H9 (cell line): ENCODE data around the gene DCDC2C. TPM values are rescaled to one million over a fixed set of nuclear protein-coding genes. Genes with fewer than 3 reads are reported as not detected.

Source experiments
- DNase-seq: peaks from one replicate; pipeline ENCODE4 v3.0.0-alpha.2; 2017
- H2AFZ ChIP-seq: one replicate; pipeline ENCODE4 v1.6.1; 2013; ENCODE audit warnings: mild to moderate bottlenecking, low read length, control low read depth, moderate library complexity
- H2AK5ac ChIP-seq: 2 replicates; pipeline ENCODE4 v1.6.1; 2013; ENCODE audit warnings: low read length, control low read depth, mixed read lengths; ENCODE audit not compliant: insufficient read length
- H2BK120ac ChIP-seq: one replicate; pipeline ENCODE4 v1.6.1; 2013; ENCODE audit warnings: low read depth, mild to moderate bottlenecking, low read length, control low read depth, inconsistent platforms; ENCODE audit not compliant: poor library complexity, severe bottlenecking
- H2BK12ac ChIP-seq: 2 replicates; pipeline ENCODE4 v1.6.1; 2013; ENCODE audit warnings: low read length, control low read depth, mixed read lengths, low read depth; ENCODE audit not compliant: insufficient read length
- H2BK15ac ChIP-seq: 2 replicates; pipeline ENCODE4 v1.6.1; 2013; ENCODE audit warnings: low read depth, low read length, control low read depth
- H2BK20ac ChIP-seq: one replicate; pipeline ENCODE4 v1.6.1; 2013; ENCODE audit warnings: low read depth, mild to moderate bottlenecking, low read length, control low read depth, inconsistent platforms; ENCODE audit not compliant: poor library complexity, severe bottlenecking
- H2BK5ac ChIP-seq: 2 replicates; pipeline ENCODE4 v1.6.1; 2013; ENCODE audit warnings: low read length, control low read depth, mixed read lengths; ENCODE audit not compliant: insufficient read length
- H3K14ac ChIP-seq: 2 replicates; pipeline ENCODE4 v1.6.1; 2013; ENCODE audit warnings: low read length, control low read depth; ENCODE audit not compliant: insufficient read depth
- H3K18ac ChIP-seq: 2 replicates; pipeline ENCODE4 v1.6.1; 2013; ENCODE audit warnings: low read depth, mild to moderate bottlenecking, mixed read lengths, low read length, control low read depth; ENCODE audit not compliant: insufficient read length
- H3K23ac ChIP-seq: 2 replicates; pipeline ENCODE4 v1.6.1; 2013; ENCODE audit warnings: low read length, control low read depth, mixed read lengths, low read depth; ENCODE audit not compliant: insufficient read length
- H3K23me2 ChIP-seq: 2 replicates; pipeline ENCODE4 v1.6.1; 2013; ENCODE audit warnings: low read depth, mild to moderate bottlenecking, mixed read lengths, low read length, control low read depth; ENCODE audit not compliant: insufficient read length, poor library complexity, severe bottlenecking
- H3K27ac ChIP-seq: 2 replicates; pipeline ENCODE4 v1.5.1; 2013; ENCODE audit warnings: low read length, control low read depth, mixed read lengths, low read depth; ENCODE audit not compliant: insufficient read length
- H3K27me3 ChIP-seq: 2 replicates; pipeline ENCODE4 v1.6.1; 2013; ENCODE audit warnings: low read length, control low read depth, inconsistent platforms; ENCODE audit not compliant: insufficient read depth
- H3K4ac ChIP-seq: 2 replicates; pipeline ENCODE4 v1.6.1; 2013; ENCODE audit warnings: low read depth, mild to moderate bottlenecking, control low read depth, inconsistent platforms, low read length, moderate library complexity
- H3K4me1 ChIP-seq: 2 replicates; pipeline ENCODE4 v1.6.1; 2013; ENCODE audit warnings: low read length, control low read depth, inconsistent platforms; ENCODE audit not compliant: insufficient read depth
- H3K4me2 ChIP-seq: 2 replicates; pipeline ENCODE4 v1.6.1; 2013; ENCODE audit warnings: low read length, control low read depth, mixed read lengths; ENCODE audit not compliant: insufficient read length, insufficient read depth
- H3K56ac ChIP-seq: 2 replicates; pipeline ENCODE4 v1.6.1; 2013; ENCODE audit warnings: low read depth, mild to moderate bottlenecking, mixed read lengths, low read length, control low read depth; ENCODE audit not compliant: insufficient read length
- H3K79me1 ChIP-seq: 2 replicates; pipeline ENCODE4 v1.6.1; 2013; ENCODE audit warnings: low read depth, mild to moderate bottlenecking, moderate library complexity, low read length, control low read depth, inconsistent platforms; ENCODE audit not compliant: insufficient read depth, poor library complexity, severe bottlenecking
- H3K79me2 ChIP-seq: 2 replicates; pipeline ENCODE4 v1.6.1; 2013; ENCODE audit warnings: low read length, control low read depth, inconsistent platforms; ENCODE audit not compliant: insufficient read depth
- H3K9ac ChIP-seq: 2 replicates; pipeline ENCODE4 v1.6.1; 2013; ENCODE audit warnings: low read length, control low read depth, mixed read lengths; ENCODE audit not compliant: insufficient read length; ENCODE audit errors: extremely low read depth
- H3K9me3 ChIP-seq: one replicate; pipeline ENCODE4 v1.6.1; 2013; ENCODE audit warnings: low read depth, low read length, inconsistent platforms; ENCODE audit not compliant: control insufficient read depth
- H3T11ph ChIP-seq: one replicate; pipeline ENCODE4 v1.6.1; 2013; ENCODE audit warnings: mild to moderate bottlenecking, low read length, control low read depth, inconsistent platforms
- H4K20me1 ChIP-seq: one replicate; pipeline ENCODE4 v1.6.1; 2013; ENCODE audit not compliant: control insufficient read depth, insufficient read length, insufficient read depth
- H4K5ac ChIP-seq: 2 replicates; pipeline ENCODE4 v1.6.1; 2013; ENCODE audit warnings: low read depth, mild to moderate bottlenecking, mixed read lengths, low read length, control low read depth; ENCODE audit not compliant: insufficient read length
- H4K8ac ChIP-seq: replicated peaks from 2 replicates; pipeline ENCODE4 v1.6.1; 2013; ENCODE audit warnings: low read length, control low read depth, mixed read lengths, low read depth; ENCODE audit not compliant: insufficient read length
- H4K91ac ChIP-seq: 2 replicates; pipeline ENCODE4 v1.6.1; 2013; ENCODE audit warnings: low read depth, mild to moderate bottlenecking, moderate library complexity, mixed read lengths, low read length, control low read depth; ENCODE audit not compliant: insufficient read length
- H3K27ac Mint-ChIP-seq, 3 experiments: 2 replicates in 2 of 3; 3 replicates in 1 of 3; pipeline ENCODE4 v1.8.0; 2020 to 2021; ENCODE audit warnings: mixed read lengths in 3 of 3, mild to moderate bottlenecking in 1 of 3, moderate library complexity in 1 of 3
- H3K27me3 Mint-ChIP-seq: 2 replicates; pipeline ENCODE4 v1.8.0; 2021; ENCODE audit warnings: low read depth, mild to moderate bottlenecking, moderate library complexity, mixed read lengths
- H3K36me3 Mint-ChIP-seq, 3 experiments: 2 replicates in 2 of 3; 3 replicates in 1 of 3; pipeline ENCODE4 v1.8.0; 2020 to 2021; ENCODE audit warnings: low read depth in 3 of 3, mixed read lengths in 3 of 3; ENCODE audit not compliant: insufficient read depth in 1 of 3
- H3K4me1 Mint-ChIP-seq, 2 experiments: 2 replicates each; pipeline ENCODE4 v1.8.0; 2020; ENCODE audit warnings: mixed read lengths in 2 of 2
- H3K4me3 Mint-ChIP-seq, 2 experiments: 2 replicates in 1 of 2; 3 replicates in 1 of 2; pipeline ENCODE4 v1.8.0; 2020 to 2021; ENCODE audit warnings: mild to moderate bottlenecking in 2 of 2, mixed read lengths in 2 of 2, moderate library complexity in 1 of 2
- H3K9me3 Mint-ChIP-seq, 2 experiments: 2 replicates in 1 of 2; 3 replicates in 1 of 2; pipeline ENCODE4 v1.8.0; 2020; ENCODE audit warnings: mild to moderate bottlenecking in 2 of 2, mixed read lengths in 2 of 2, moderate library complexity in 1 of 2
- CTCF ChIP-seq: fragments of 200-600 bp; sonication (generic); conservative IDR thresholded peaks from 3 replicates; pipeline ENCODE4 v1.8.0; 2021; ENCODE audit warnings: antibody characterized with exemption, mild to moderate bottlenecking
- WGBS: extraction: QIAGEN DNeasy Blood & Tissue Kit; methylation state at CpG from one replicate; pipeline ENCODE4 v1.1.7; 2013; ENCODE audit warnings: missing lambda C conversion rate, low lambda C conversion rate, mixed read lengths; ENCODE audit not compliant: insufficient read length; ENCODE audit errors: extremely low coverage; 5-methylcytosine and 5-hydroxymethylcytosine counted together
- total RNA-seq: library from RNA; stranded (reverse); gene quantifications from 2 replicates; pipeline ENCODE4 v1.2.1, GENCODE V29; 2021

The DCDC2C gene
- total RNA-seq, 1 experiment from 2014 or later: not detected

GRCh38 chr2:3759761-3760160, 56.4 kb downstream of the DCDC2C start:
- no peak overlapping the region for H4K91ac ChIP-seq
- no peak overlapping the region for H2BK20ac ChIP-seq
- no peaks in the 10 kb centered on the region for H3K27me3 ChIP-seq
- Mint-ChIP-seq H3K4me1 (peaks cover 2 to 6% of the 10 kb centered on the region in 2 experiments; a peak in 3 of 4 replicates), H3K4me3 (no peak overlapping the region), H3K27ac (no peak overlapping the region), H3K36me3 (no peaks in the 10 kb centered on the region; a peak in 1 of 7 replicates), H3K27me3 (peaks cover 8% of the 10 kb centered on the region), H3K9me3 (peaks cover 2 to 3% of the 10 kb centered on the region in 2 experiments; a peak in 3 of 5 replicates)
- H2BK12ac ChIP-seq: no peak overlapping the region
- no peak overlapping the region for H2BK5ac ChIP-seq
- no peak overlapping the region for H3K27ac ChIP-seq
- DNase-seq: no peak
- no peak overlapping the region for H3T11ph ChIP-seq
- no peaks in the 10 kb centered on the region for H3K9me3 ChIP-seq
- H4K20me1 ChIP-seq: no peaks in the 10 kb centered on the region
- H3K9ac ChIP-seq: no peak overlapping the region
- no peak overlapping the region for H2BK15ac ChIP-seq
- no peaks in the 10 kb centered on the region for H3K79me1 ChIP-seq
- H3K56ac ChIP-seq: no peak overlapping the region
- H3K4me2 ChIP-seq: no peak overlapping the region
- H3K14ac ChIP-seq: no peak overlapping the region
- no peaks in the 10 kb centered on the region for H3K23me2 ChIP-seq
- no peak overlapping the region for H3K23ac ChIP-seq
- TF ChIP-seq CTCF: no peak
- H4K8ac ChIP-seq: no peak overlapping the region
- H2AFZ ChIP-seq: no peak overlapping the region
- no peak overlapping the region for H2BK120ac ChIP-seq
- WGBS: no CpG with 5 or more reads among the region's 4 CpGs
- H2AK5ac ChIP-seq: no peak overlapping the region
- H3K79me2 ChIP-seq: no peaks in the 10 kb centered on the region
- no peak overlapping the region for H3K4ac ChIP-seq
- no peak overlapping the region for H3K18ac ChIP-seq
- no peak overlapping the region for H4K5ac ChIP-seq
- no peaks in the 10 kb centered on the region for H3K4me1 ChIP-seq
